Activated CD4-positive, alpha-beta memory T cell treated with anti-CD3 and anti-CD28 coated beads, Interleukin-2, amount 10 ng/mL, durations not matched to agents 7 days and 5 days (primary cell): ENCODE data around the gene BLOC1S5. TPM values are rescaled to one million over a fixed set of nuclear protein-coding genes. Genes with fewer than 3 reads are reported as not detected.

ENCODE experiments used
- CTCF ChIA-PET: fragments of 350-600 bp; sonication (Branson Sonifier 250); formaldehyde crosslinking; loops from one replicate; lab custom pipeline; 2021; ENCODE audit warnings: antibody characterized with exemption, inconsistent platforms; lab: Charles Lee
- POLR2A ChIA-PET: fragments of 350-600 bp; sonication (Branson Sonifier 250); formaldehyde crosslinking; loops from one replicate; lab custom pipeline; 2021; ENCODE audit warnings: antibody characterized with exemption; lab: Charles Lee
- DNase-seq: peaks from one replicate; pipeline ENCODE4 v3.0.0-alpha.2; 2020
- H3K27ac Mint-ChIP-seq: one replicate; pipeline ENCODE4 v1.8.0; 2021; ENCODE audit warnings: mild to moderate bottlenecking, mixed read lengths
- H3K27me3 Mint-ChIP-seq: one replicate; pipeline ENCODE4 v1.8.0; 2021; ENCODE audit warnings: mixed read lengths
- H3K36me3 Mint-ChIP-seq: one replicate; pipeline ENCODE4 v1.8.0; 2021; ENCODE audit warnings: low read depth, mixed read lengths
- H3K4me1 Mint-ChIP-seq: one replicate; pipeline ENCODE4 v1.8.0; 2021; ENCODE audit warnings: mixed read lengths
- H3K4me3 Mint-ChIP-seq: one replicate; pipeline ENCODE4 v1.8.0; 2021; ENCODE audit warnings: mild to moderate bottlenecking, mixed read lengths
- H3K9me3 Mint-ChIP-seq: one replicate; pipeline ENCODE4 v1.8.0; 2021; ENCODE audit warnings: mixed read lengths
- total RNA-seq, 2 experiments: library from RNA; stranded (reverse); gene quantifications; one replicate each; pipeline ENCODE4 v1.2.3, GENCODE V29; 2021

BLOC1S5 gene
- total RNA-seq, 2 experiments from 2014 or later, result 22.8 to 23.4 TPM

GRCh38 chr6:7971499-7971898 is 92.7 kb downstream of the BLOC1S5 start:
- DNase-seq, result no peak
- Mint-ChIP-seq H3K36me3 (no peaks in the 10 kb centered on the region), H3K27me3 (peaks cover 20% of the 10 kb centered on the region), H3K4me1 (peaks cover 1% of the 10 kb centered on the region), H3K9me3 (peaks cover 5% of the 10 kb centered on the region), H3K4me3 (no peak overlapping the region), H3K27ac (no peak overlapping the region)
- ChIA-PET POLR2A (no interaction called here), CTCF (no interaction called here)

DNA sequence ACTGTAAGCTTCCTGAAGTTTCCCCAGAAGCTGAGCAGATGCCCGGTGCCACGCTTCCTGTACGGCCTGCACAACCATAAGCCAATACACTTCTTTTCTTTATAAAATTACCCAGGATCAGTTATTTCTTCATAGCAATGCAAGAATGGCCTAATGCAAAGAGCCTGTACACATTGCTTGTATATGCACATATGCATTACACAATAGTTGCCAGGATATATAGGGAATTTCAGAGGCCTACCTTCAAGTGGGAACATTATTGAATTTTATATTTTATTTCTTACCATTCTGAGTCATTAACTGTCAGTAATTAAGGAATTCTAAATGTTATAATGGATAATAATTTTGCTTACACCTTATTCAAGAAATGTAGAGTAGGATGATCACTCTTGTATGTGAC is 93.6 kb downstream of the BLOC1S5 start:
- H3K36me3 Mint-ChIP-seq, result no peaks in the 10 kb centered on the region
- no peak for DNase-seq
- ChIA-PET CTCF (no interaction called here), POLR2A (no interaction called here)
- peaks cover 13% of the 10 kb centered on the region for H3K27me3 Mint-ChIP-seq
- no peak overlapping the region for H3K27ac Mint-ChIP-seq
- peaks cover under 1% of the 10 kb centered on the region for H3K4me1 Mint-ChIP-seq
- no peak overlapping the region for H3K4me3 Mint-ChIP-seq
- peaks cover 5% of the 10 kb centered on the region for H3K9me3 Mint-ChIP-seq

Other genes starting within 250 kb of the BLOC1S5 start
- 10 to 100 TPM; 39.1 to 39.8 TPM for gene TXNDC5, start 153.6 kb downstream of the BLOC1S5 start, total RNA-seq
- gene EEF1E1, start 38.2 kb upstream of the BLOC1S5 start, total RNA-seq, result 10 to 100 TPM; 29.8 to 30.0 TPM